ENCODE data around the gene ISX. TPM values are rescaled to one million over a fixed set of nuclear protein-coding genes. Genes with fewer than 3 reads are reported as not detected.

The ISX gene
- total and polyA plus RNA-seq, 2 experiments from 2014 or later = not detected

DNA sequence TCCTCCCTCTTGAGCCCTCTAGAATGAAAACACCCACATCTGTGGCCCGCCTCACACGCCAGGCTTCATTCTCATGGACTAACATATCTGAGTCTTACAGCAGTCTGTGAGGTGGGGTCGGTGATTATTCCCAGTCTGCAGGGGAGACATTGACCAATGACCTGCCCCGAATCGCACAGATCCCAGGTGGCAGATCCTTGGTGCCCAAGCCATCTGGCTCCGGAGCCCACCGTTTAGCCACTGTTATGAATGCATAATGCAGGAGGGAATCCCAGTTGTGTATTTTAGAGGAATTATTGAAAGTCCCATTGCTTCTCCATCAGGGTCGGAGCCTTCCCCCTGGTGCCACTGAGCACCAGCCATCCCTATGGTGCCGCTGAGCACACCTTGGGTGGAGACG, 47.4 kb downstream of the ISX start:
- no peaks in the 10 kb centered on the region for H3K9me2 ChIP-seq (ENCODE audit: insufficient read depth)
- no peak overlapping the region for H3K27ac ChIP-seq
- no peaks in the 10 kb centered on the region for H3K79me2 ChIP-seq (ENCODE audit: insufficient read depth)
- no peaks in the 10 kb centered on the region for H3K9me3 ChIP-seq (ENCODE audit: low read depth)
- in situ Hi-C loops (cut with MboI) = no loop called here
- no peak for DNase-seq
- no peak overlapping the region for H3K4me3 ChIP-seq
- H3K36me3 ChIP-seq (ENCODE audit: low read depth) = no peaks in the 10 kb centered on the region
- 24 to 26% methylated on average over 10 of the region's 10 CpGs for WGBS, 2 experiments (ENCODE audit: low coverage in 1 of 2, low lambda C conversion rate in 2 of 2, missing lambda C conversion rate in 2 of 2)
- H3K27me3 ChIP-seq (replicated peaks; ENCODE audit: insufficient read depth) = no peaks in the 10 kb centered on the region
- no peaks in the 10 kb centered on the region for H3F3A ChIP-seq (ENCODE audit: insufficient read depth)
- H2AFZ ChIP-seq = no peak overlapping the region
- H4K20me1 ChIP-seq (ENCODE audit: insufficient read depth) = no peaks in the 10 kb centered on the region
- H3K4me2 ChIP-seq (ENCODE audit: unreplicated experiment) = no peak overlapping the region
- no peak overlapping the region for H3K9ac ChIP-seq
- TF ChIP-seq EZH2 (IDR thresholded peaks at IDR 0.05; ENCODE audit: insufficient read depth, poor library complexity, severe bottlenecking) (no peak), EZH2phosphoT487 (IDR thresholded peaks at IDR 0.05; ENCODE audit: insufficient read depth, low read depth) (no peak)
- H3K4me1 ChIP-seq (ENCODE audit: insufficient read depth) = no peaks in the 10 kb centered on the region

DNA sequence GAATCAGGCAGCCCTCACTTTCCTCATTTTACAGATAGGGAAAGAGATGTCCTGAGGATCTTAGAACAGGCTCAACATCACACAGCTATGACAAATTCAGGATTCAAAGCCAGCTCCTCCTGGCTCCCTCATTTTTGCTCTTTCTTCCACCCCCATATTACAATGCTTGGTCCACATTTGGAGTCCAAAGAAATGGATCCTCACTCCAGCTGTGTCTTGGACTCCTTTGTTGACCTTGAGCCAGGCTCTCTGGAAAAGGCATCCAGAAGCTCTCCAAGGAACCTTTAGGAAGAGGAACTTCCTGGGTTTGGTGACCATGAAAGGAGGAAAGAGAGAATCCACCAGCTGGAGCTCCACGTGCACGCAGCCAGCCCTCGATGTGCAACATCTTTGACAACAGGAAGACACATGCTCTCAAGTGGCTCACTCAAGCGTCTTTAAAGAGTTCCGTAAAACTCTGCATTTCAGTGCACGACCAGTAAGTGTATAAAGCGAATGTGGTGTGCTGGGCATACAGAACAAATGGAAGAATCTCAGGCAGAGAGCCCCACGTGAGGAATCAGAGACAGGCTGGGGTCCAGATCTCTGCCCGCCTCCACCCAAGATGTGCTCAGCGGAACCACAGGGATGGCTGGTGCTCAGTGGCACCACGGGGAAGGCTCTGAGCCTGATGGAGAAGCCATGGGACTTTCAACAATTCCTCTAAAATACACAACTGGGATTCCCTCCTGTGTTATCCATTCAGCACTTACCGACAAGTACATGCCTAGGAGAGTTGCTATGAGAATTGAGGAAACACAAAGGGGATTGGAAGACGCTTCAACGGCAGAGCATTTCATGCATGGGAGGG, 48.4 kb downstream of the ISX start:
- H3K79me2 ChIP-seq (ENCODE audit: insufficient read depth) = no peaks in the 10 kb centered on the region
- WGBS, 2 experiments (ENCODE audit: low coverage in 1 of 2, low lambda C conversion rate in 2 of 2, missing lambda C conversion rate in 2 of 2) = 40 to 46% methylated on average over 13 to 14 of the region's 14 CpGs
- no peak overlapping the region for H3K4me2 ChIP-seq (ENCODE audit: unreplicated experiment)
- no peak overlapping the region for H2AFZ ChIP-seq
- no peaks in the 10 kb centered on the region for H4K20me1 ChIP-seq (ENCODE audit: insufficient read depth)
- DNase-seq = no peak
- no peaks in the 10 kb centered on the region for H3K36me3 ChIP-seq (ENCODE audit: low read depth)
- H3K9me2 ChIP-seq (ENCODE audit: insufficient read depth) = no peaks in the 10 kb centered on the region
- no peak overlapping the region for H3K4me3 ChIP-seq
- H3K27me3 ChIP-seq (replicated peaks; ENCODE audit: insufficient read depth) = no peaks in the 10 kb centered on the region
- H3F3A ChIP-seq (ENCODE audit: insufficient read depth) = no peaks in the 10 kb centered on the region
- in situ Hi-C loops (cut with MboI) = no loop called here
- no peaks in the 10 kb centered on the region for H3K9me3 ChIP-seq (ENCODE audit: low read depth)
- H3K9ac ChIP-seq = no peak overlapping the region
- no peaks in the 10 kb centered on the region for H3K4me1 ChIP-seq (ENCODE audit: insufficient read depth)
- TF ChIP-seq EZH2phosphoT487 (IDR thresholded peaks at IDR 0.05; ENCODE audit: insufficient read depth, low read depth) = no peak
- no peak for TF ChIP-seq EZH2 (IDR thresholded peaks at IDR 0.05; ENCODE audit: insufficient read depth, poor library complexity, severe bottlenecking)
- no peak overlapping the region for H3K27ac ChIP-seq

DNA sequence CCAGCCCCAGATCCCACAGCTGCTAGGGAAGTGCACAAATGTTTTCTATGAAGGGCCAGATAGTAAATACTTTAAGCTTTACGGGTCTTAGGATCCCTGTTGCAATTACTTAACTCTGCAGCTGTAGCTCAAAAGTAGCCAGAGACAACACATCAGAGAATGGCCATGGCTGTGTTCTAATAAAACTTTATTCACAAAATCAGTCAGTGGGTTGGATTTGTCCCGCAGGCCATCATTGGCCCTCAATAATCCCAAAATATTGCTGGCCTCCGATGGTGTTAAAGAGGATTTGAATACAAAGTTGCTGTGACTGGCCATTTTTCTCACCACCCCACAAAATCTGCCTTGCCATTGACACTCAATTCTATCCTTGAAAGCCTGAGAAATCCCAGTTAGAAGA, 49.6 kb downstream of the ISX start:
- WGBS, 2 experiments (ENCODE audit: low coverage in 1 of 2, low lambda C conversion rate in 2 of 2, missing lambda C conversion rate in 2 of 2) = 37 to 42% methylated on average over 3 of the region's 3 CpGs
- no peak for DNase-seq
- Histone ChIP-seq H3K9me2 (ENCODE audit: insufficient read depth) (no peaks in the 10 kb centered on the region), H3K27ac (no peak overlapping the region), H3K4me1 (ENCODE audit: insufficient read depth) (no peaks in the 10 kb centered on the region), H3K9ac (no peak overlapping the region), H3K79me2 (ENCODE audit: insufficient read depth) (no peaks in the 10 kb centered on the region), H3K36me3 (ENCODE audit: low read depth) (no peaks in the 10 kb centered on the region), H2AFZ (no peak overlapping the region), H3F3A (ENCODE audit: insufficient read depth) (no peaks in the 10 kb centered on the region), H3K9me3 (ENCODE audit: low read depth) (no peaks in the 10 kb centered on the region), H3K4me3 (no peak overlapping the region), H4K20me1 (ENCODE audit: insufficient read depth) (no peaks in the 10 kb centered on the region), H3K27me3 (replicated peaks; ENCODE audit: insufficient read depth) (no peaks in the 10 kb centered on the region), H3K4me2 (ENCODE audit: unreplicated experiment) (no peak overlapping the region)
- in situ Hi-C loops (cut with MboI) = no loop called here
- TF ChIP-seq EZH2 (IDR thresholded peaks at IDR 0.05; ENCODE audit: insufficient read depth, poor library complexity, severe bottlenecking) (no peak), EZH2phosphoT487 (IDR thresholded peaks at IDR 0.05; ENCODE audit: insufficient read depth, low read depth) (no peak)

DNA sequence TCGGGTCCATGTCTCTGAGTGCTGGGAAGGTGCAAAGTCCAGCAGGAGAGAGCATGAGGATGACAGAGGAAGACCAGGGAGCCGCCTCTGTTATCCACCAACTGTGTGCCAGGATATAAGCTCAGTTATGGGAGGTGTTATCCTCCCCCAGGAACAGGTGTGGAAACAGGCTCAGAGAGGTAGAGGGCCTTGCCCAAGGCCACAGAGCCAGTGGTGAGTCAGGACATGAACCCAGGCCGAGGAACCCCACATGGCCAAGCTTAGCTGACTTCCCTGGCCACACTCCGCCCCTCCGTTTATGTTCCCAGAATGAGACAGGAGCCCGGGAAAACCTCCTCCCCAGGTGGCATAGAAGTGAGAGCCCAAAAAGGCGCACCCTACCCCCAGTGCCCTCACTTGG, 50.3 kb downstream of the ISX start:
- Histone ChIP-seq H3K4me2 (ENCODE audit: unreplicated experiment) (no peak overlapping the region), H3K79me2 (ENCODE audit: insufficient read depth) (no peaks in the 10 kb centered on the region), H3F3A (ENCODE audit: insufficient read depth) (no peaks in the 10 kb centered on the region), H3K4me3 (no peak overlapping the region), H2AFZ (no peak overlapping the region), H3K9me2 (ENCODE audit: insufficient read depth) (no peaks in the 10 kb centered on the region), H3K27ac (no peak overlapping the region), H3K9ac (no peak overlapping the region), H3K4me1 (ENCODE audit: insufficient read depth) (no peaks in the 10 kb centered on the region), H3K9me3 (ENCODE audit: low read depth) (no peaks in the 10 kb centered on the region), H3K36me3 (ENCODE audit: low read depth) (no peaks in the 10 kb centered on the region), H3K27me3 (replicated peaks; ENCODE audit: insufficient read depth) (no peaks in the 10 kb centered on the region), H4K20me1 (ENCODE audit: insufficient read depth) (no peaks in the 10 kb centered on the region)
- in situ Hi-C loops (cut with MboI) = no loop called here
- DNase-seq = no peak
- WGBS, 2 experiments (ENCODE audit: low coverage in 1 of 2, low lambda C conversion rate in 2 of 2, missing lambda C conversion rate in 2 of 2) = 13 to 22% methylated on average over 7 of the region's 7 CpGs
- TF ChIP-seq EZH2phosphoT487 (IDR thresholded peaks at IDR 0.05; ENCODE audit: insufficient read depth, low read depth) = no peak
- no peak for TF ChIP-seq EZH2 (IDR thresholded peaks at IDR 0.05; ENCODE audit: insufficient read depth, poor library complexity, severe bottlenecking)
